Measurements from ENCODE around the gene AKAP13.

AKAP13 gene

DNA sequence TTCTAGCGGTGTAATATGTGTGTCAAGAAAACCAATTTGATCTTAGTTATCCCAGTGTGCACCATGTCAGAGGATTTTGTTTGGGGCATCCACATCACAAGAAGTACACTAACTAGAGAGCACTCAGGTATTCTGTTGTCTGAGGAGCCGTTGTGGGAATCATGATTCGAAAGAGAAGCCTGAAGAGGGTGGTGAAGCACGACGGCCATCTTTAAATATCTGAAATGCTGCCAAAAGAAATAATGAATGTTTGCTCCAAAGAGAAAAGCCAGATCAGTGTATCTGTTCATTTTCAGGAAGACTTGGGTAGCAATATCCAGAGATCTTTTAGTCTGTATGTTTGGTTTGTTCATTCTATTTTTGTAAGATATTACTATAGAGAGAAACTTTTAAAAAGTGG is 233.7 kb downstream of the AKAP13 start:
- no peak for DNase-seq (ENCODE audit: low read depth, low spot score)
- CTCF ChIA-PET, result no interaction called here
- no peak overlapping the region for H3K4me3 ChIP-seq (ENCODE audit: low read depth, low read length)
- TF ChIP-seq, protein P1, sequence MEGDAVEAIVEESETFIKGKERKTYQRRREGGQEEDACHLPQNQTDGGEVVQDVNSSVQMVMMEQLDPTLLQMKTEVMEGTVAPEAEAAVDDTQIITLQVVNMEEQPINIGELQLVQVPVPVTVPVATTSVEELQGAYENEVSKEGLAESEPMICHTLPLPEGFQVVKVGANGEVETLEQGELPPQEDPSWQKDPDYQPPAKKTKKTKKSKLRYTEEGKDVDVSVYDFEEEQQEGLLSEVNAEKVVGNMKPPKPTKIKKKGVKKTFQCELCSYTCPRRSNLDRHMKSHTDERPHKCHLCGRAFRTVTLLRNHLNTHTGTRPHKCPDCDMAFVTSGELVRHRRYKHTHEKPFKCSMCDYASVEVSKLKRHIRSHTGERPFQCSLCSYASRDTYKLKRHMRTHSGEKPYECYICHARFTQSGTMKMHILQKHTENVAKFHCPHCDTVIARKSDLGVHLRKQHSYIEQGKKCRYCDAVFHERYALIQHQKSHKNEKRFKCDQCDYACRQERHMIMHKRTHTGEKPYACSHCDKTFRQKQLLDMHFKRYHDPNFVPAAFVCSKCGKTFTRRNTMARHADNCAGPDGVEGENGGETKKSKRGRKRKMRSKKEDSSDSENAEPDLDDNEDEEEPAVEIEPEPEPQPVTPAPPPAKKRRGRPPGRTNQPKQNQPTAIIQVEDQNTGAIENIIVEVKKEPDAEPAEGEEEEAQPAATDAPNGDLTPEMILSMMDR (IDR thresholded peaks at IDR 0.05; ENCODE audit: insufficient read depth, low read length, missing control alignments), result no peak
- POLR2A ChIA-PET, result no interaction called here

DNA sequence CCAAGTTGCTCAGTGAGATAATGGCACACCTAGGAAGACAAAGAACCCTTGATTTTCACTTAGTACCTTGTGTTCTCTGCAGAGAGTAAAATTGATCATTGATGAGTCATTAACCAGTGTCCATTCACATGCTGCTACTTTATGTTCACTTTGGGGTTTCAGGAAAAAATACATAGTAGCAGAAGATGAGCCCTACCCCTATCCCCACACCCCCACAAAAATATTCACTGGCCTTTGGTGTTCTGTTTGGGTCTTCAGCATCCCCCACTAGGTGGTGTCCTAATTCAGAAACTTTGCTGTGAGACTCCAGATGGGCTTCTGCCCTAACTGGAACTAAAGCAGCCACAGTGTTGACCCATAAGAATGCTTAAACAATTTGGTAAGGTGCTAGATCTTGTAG is 235.5 kb downstream of the AKAP13 start:
- no peak for DNase-seq (ENCODE audit: low read depth, low spot score)
- CTCF ChIA-PET, result interaction anchor here (0.6 to 1.3 kb wide), 10 partner anchors 8 to 131 kb away, joined by 3 to 5 read pairs (median 3); no protein-coding TSS in a partner anchor
- POLR2A ChIA-PET, result no interaction called here
- no peak overlapping the region for H3K4me3 ChIP-seq (ENCODE audit: low read depth, low read length)
- TF ChIP-seq, protein P1 (IDR thresholded peaks at IDR 0.05; ENCODE audit: insufficient read depth, low read length, missing control alignments), result peak; percentile 55

DNA sequence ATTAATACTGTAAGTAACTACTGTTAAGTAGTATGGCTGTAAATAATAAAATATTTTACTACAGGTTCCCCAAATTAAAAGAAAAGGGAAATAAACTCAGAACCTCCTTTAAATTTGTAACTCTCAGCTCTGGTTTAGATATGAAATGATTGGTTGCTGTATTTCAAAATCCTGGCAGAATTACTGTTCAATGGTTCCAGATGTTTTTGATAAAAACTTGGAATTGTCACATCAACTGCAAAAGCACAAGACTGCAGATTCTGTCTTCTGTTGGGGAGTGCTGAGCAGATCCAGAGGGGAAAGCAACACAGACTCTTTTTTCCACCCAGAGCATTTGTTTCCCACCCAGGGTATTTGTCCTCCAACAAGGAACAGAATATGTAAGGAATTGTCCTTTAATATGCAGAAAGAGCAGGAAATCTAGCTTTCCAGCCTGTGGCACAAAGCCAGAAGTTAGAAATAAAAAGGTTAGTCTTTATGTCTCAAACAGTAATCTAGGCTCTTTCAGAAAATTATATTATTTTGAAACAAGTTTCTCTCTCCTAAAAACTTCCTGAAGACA is 236.2 kb downstream of the AKAP13 start:
- ChIA-PET CTCF (interaction anchor here (0.6 to 1.3 kb wide), 10 partner anchors 9 to 131 kb away, joined by 3 to 5 read pairs (median 3); no protein-coding TSS in a partner anchor), POLR2A (no interaction called here)
- H3K4me3 ChIP-seq (ENCODE audit: low read depth, low read length), result no peak overlapping the region
- TF ChIP-seq, protein P1 (IDR thresholded peaks at IDR 0.05; ENCODE audit: insufficient read depth, low read length, missing control alignments), result no peak
- DNase-seq (ENCODE audit: low read depth, low spot score), result no peak

DNA sequence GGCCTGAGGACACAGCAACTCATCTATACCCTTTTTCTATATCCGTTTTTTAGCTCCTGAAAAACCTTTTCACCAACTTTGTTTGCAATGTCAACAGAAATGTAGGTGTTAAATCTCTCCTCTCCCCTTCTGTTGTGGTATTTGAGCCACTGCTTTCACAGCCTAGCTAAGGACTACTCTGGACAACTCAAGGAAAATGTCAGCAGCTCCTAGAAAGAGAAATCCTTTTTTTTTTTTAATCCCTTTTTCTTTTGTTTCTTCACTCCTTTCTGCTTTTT is 237.8 kb downstream of the AKAP13 start:
- TF ChIP-seq, protein P1 (IDR thresholded peaks at IDR 0.05; ENCODE audit: insufficient read depth, low read length, missing control alignments), result no peak
- no peak overlapping the region for H3K4me3 ChIP-seq (ENCODE audit: low read depth, low read length)
- no peak for DNase-seq (ENCODE audit: low read depth, low spot score)
- CTCF ChIA-PET, result interaction anchor here (1.0 to 1.9 kb wide), 5 partner anchors 9 to 84 kb away, joined by 3 to 5 read pairs (median 4); no protein-coding TSS in a partner anchor
- POLR2A ChIA-PET, result no interaction called here

DNA sequence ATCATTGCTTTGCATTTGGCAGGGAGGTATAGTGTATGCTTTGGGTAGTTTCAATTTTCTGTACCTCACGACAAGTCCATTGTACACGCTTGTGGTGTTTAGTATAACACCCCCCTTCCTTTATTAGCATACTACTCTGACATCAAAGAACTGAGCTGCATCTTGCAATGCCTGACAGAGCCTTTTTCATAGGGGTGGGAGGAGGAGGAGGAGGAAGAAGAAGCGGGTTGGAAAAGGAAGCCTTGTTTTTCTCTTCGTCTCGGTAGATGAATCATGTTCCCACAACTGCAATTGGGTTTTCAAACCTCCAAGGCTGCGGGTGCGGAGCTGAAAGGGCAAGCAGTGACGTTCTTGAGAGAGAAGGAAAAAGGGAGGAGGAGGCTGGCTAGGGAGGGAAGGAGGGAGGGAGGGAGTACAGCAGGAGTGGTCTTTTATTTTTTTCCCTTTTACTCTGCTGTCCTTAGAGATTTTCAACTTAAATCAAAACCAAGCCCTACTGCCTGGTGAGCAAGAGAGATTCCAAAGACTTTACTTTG is 238.6 kb downstream of the AKAP13 start:
- H3K4me3 ChIP-seq (ENCODE audit: low read depth, low read length), result peak overlapping the region; percentile 64

More for the DNA sequence above, 238.6 kb downstream of the AKAP13 start:
- TF ChIP-seq, protein P1 (IDR thresholded peaks at IDR 0.05; ENCODE audit: insufficient read depth, low read length, missing control alignments), result no peak
- peak; percentile 86 for DNase-seq (ENCODE audit: low read depth, low spot score)
- ChIA-PET CTCF (interaction anchor here (0.8 to 1.9 kb wide), 8 partner anchors 8 to 289 kb away, joined by 3 to 5 read pairs (median 4); no protein-coding TSS in a partner anchor), POLR2A (interaction anchor here (0.6 to 1.2 kb wide), 2 partner anchors 31 to 288 kb away, joined by 3 read pairs; no protein-coding TSS in a partner anchor)
